ENCODE data around the gene NCOA7. TPM values are rescaled to one million over a fixed set of nuclear protein-coding genes. Genes with fewer than 3 reads are reported as not detected.
A peak's percentile ranks its signal among the peaks of the same experiment; 100 is the strongest.

NCOA7 gene
- total RNA-seq, 6 experiments from 2014 or later = 27.1 to 29.3 (median 28.6) TPM

DNA sequence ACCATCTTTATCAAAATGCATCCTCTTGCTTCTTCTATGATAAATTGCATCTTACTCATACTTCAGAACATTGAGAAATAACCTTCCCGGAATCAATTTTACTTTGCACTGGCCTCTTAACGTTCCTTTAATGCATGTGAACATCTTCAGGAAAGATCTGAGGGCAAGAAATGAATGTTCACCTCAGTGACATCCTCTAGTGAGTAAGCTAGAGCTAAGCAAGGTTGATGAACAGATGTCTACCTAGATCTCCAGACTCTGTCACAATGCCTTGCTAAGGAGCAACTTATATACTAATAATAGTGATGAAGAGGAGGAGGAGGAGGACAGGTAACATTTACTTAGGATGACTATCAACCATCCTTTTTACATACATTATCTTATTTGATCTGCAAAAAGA, 149.0 kb downstream of the NCOA7 start:
- no peak overlapping the region for H3K4me3 Mint-ChIP-seq
- DNase-seq = no peak

DNA sequence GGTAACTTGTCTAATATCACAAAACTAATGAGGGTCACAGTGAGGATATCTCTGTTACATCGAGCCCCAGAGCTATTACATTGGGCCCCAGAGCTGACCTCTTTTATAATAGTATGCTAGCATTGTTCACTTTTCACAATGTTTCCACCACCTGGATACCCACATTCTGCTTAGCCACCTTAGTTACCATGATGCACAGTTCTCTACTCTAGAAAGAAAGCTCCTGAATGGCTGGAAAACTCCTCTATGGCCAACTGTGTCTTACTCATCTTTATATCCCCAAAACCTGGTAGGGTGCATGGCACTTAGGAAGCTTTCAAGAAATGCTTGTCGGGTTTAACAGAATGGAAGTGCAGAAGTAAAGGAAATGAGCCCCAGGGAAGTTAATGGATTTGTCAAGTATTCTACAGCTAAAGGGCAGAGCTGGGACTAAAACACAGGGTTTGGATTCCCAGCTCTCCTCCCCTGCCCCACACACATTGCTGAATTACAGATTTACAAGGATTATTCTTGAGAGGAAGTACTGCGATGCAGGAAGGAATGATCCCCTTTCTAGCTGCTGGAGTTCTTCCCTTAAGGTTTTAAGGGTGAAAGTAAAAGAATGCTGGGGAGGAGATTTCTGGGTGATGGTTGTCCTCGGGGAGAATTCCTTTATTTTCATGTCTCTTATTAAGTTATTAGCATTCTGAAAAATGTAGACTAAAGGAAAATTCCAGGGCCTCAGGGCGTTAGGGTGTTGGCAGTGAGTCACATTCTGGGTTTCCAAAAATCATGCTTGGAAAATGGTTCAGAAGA, 149.7 kb downstream of the NCOA7 start:
- no peaks in the 10 kb centered on the region for H3K36me3 Mint-ChIP-seq (ENCODE audit: low read depth)
- no peak for TF ChIP-seq CTCF (IDR thresholded peaks at IDR 0.05)
- H3K4me1 Mint-ChIP-seq (ENCODE audit: low read depth) = peaks cover 67% of the 10 kb centered on the region
- DNase-seq = peak; percentile 75
- no peaks in the 10 kb centered on the region for H3K9me3 Mint-ChIP-seq
- no peaks in the 10 kb centered on the region for H3K27me3 Mint-ChIP-seq (ENCODE audit: insufficient read depth)
- H3K4me3 Mint-ChIP-seq = peak overlapping the region; percentile 61
- peak overlapping the region; percentile 85 for H3K27ac Mint-ChIP-seq

More for the DNA sequence above, 149.0 kb downstream of the NCOA7 start:
- peak overlapping the region; percentile 85 for H3K27ac Mint-ChIP-seq
- no peaks in the 10 kb centered on the region for H3K9me3 Mint-ChIP-seq
- no peak for TF ChIP-seq CTCF (IDR thresholded peaks at IDR 0.05)
- no peaks in the 10 kb centered on the region for H3K27me3 Mint-ChIP-seq (ENCODE audit: insufficient read depth)
- H3K4me1 Mint-ChIP-seq (ENCODE audit: low read depth) = peaks cover 60% of the 10 kb centered on the region
- H3K36me3 Mint-ChIP-seq (ENCODE audit: low read depth) = no peaks in the 10 kb centered on the region

- H3K4me1 Mint-ChIP-seq (ENCODE audit: low read depth) = peaks cover 92% of the 10 kb centered on the region
- peak; percentile 18 for DNase-seq
- H3K4me3 Mint-ChIP-seq = no peak overlapping the region; the same call in 1 of the 2 replicates
- H3K9me3 Mint-ChIP-seq = no peaks in the 10 kb centered on the region
- H3K27me3 Mint-ChIP-seq (ENCODE audit: insufficient read depth) = peaks cover 2% of the 10 kb centered on the region; the same call in 1 of the 2 replicates
- TF ChIP-seq CTCF (IDR thresholded peaks at IDR 0.05) = no peak
- no peaks in the 10 kb centered on the region for H3K36me3 Mint-ChIP-seq (ENCODE audit: low read depth)
- peak overlapping the region; percentile 84 for H3K27ac Mint-ChIP-seq
These were observed 152.1 kb downstream of the NCOA7 start for GRCh38 chr6:125942672-125943527.

DNA sequence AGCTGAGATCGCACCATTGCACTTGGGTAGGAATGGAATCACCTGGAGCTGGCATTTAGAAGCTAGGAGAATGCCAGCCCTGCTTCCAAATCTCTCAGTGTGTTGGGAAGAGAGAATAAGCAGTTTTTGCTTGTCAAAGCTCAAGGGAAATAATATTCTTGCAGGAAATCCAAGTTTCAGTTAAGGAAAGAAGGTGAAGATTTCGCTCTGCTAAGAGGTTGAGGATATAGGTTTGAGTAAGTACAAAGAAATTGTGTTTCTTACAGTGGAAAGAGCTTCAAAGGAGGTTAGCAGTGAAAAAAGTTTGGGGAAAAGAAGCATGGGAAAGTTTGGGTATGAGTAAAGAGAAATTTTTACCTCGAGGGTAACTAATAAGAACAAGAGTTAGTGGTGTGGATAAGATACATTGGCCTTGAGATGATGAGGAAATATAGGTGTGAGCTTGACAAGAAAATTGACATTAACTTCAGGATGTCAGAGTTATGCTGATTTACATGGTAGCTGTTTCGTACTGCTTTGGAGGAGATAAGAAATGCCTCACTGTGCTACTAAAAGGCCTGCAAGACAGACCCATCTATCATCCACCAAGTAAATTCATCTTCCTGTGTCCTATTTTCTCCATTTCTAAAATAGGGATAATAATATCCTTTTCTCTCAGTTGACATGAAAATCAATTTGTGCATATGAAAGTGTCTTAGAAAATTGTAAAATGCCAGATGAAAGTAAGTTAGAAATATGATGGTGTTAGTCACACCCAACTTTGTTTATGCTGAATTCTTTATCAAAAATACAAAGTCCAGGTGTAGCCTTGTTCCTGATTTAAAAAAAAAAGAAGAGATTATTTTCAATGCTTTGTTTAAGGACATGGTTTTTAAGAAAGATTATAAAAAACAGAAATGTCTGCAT, 153.0 kb downstream of the NCOA7 start:
- Mint-ChIP-seq H3K36me3 (ENCODE audit: low read depth) (no peaks in the 10 kb centered on the region), H3K27ac (peak overlapping the region; percentile 84), H3K4me1 (ENCODE audit: low read depth) (peaks cover 99% of the 10 kb centered on the region), H3K9me3 (no peaks in the 10 kb centered on the region), H3K4me3 (no peak overlapping the region), H3K27me3 (ENCODE audit: insufficient read depth) (peaks cover 2% of the 10 kb centered on the region; the same call in 1 of the 2 replicates)
- TF ChIP-seq CTCF (IDR thresholded peaks at IDR 0.05) = no peak
- no peak for DNase-seq

- TF ChIP-seq CTCF (IDR thresholded peaks at IDR 0.05) = no peak
- H3K27me3 Mint-ChIP-seq (ENCODE audit: insufficient read depth) = peaks cover 2% of the 10 kb centered on the region; the same call in 1 of the 2 replicates
- no peaks in the 10 kb centered on the region for H3K9me3 Mint-ChIP-seq
- peak overlapping the region; percentile 38; the same call in 1 of the 2 replicates for H3K4me3 Mint-ChIP-seq
- H3K4me1 Mint-ChIP-seq (ENCODE audit: low read depth) = peaks cover 95% of the 10 kb centered on the region
- peak; percentile 32 for DNase-seq
- peak overlapping the region; percentile 84 for H3K27ac Mint-ChIP-seq
- H3K36me3 Mint-ChIP-seq (ENCODE audit: low read depth) = no peaks in the 10 kb centered on the region
These were observed 153.7 kb downstream of the NCOA7 start for GRCh38 chr6:125944434-125944816.

All from HFFc6 (cell line).